DND-41 (cell line): ENCODE data around the gene FADS1.

Experiments
- ATAC-seq: fragments of 200-7000 bp; cut with Tn5 transposase; 3 replicates; pipeline ENCODE4 v1.9.1; 2021; ENCODE audit warnings: low read depth; ENCODE audit not compliant: insufficient read depth
- DNase-seq: peaks from one replicate; pipeline ENCODE4 v3.0.0-alpha.2; 2020
- H2AFZ ChIP-seq: 2 replicates; pipeline ENCODE4 v1.6.0; 2012; ENCODE audit warnings: low read depth, low read length
- H3K27ac ChIP-seq: 2 replicates; pipeline ENCODE4 v1.5.1; 2012; ENCODE audit warnings: low read length, inconsistent platforms
- H3K27me3 ChIP-seq: fragments of 200-600 bp; sonication (generic); 2 replicates; pipeline ENCODE4 v1.6.0; 2012; ENCODE audit warnings: low read length, mild to moderate bottlenecking, inconsistent platforms; ENCODE audit not compliant: insufficient read depth, poor library complexity
- H3K36me3 ChIP-seq: 2 replicates; pipeline ENCODE4 v1.5.1; 2012; ENCODE audit warnings: low read length, inconsistent platforms; ENCODE audit not compliant: insufficient read depth
- H3K4me1 ChIP-seq: 2 replicates; pipeline ENCODE4 v1.5.1; 2012; ENCODE audit warnings: mild to moderate bottlenecking, low read length; ENCODE audit not compliant: insufficient read depth
- H3K4me2 ChIP-seq: 2 replicates; pipeline ENCODE4 v1.6.0; 2012; ENCODE audit warnings: mild to moderate bottlenecking, moderate library complexity, low read length, inconsistent platforms; ENCODE audit not compliant: insufficient read depth
- H3K4me3 ChIP-seq, 2 experiments: fragments of 200-600 bp in 1 of 2; shearing (Covaris generic) in 1 of 2; 2 replicates each; pipeline ENCODE4 v1.5.1; 2012 to 2016; ENCODE audit warnings: inconsistent platforms in 2 of 2, low read length in 2 of 2, mild to moderate bottlenecking in 2 of 2, low read depth in 1 of 2, moderate library complexity in 1 of 2
- H3K79me2 ChIP-seq: 2 replicates; pipeline ENCODE4 v1.6.0; 2012; ENCODE audit warnings: low read length, inconsistent platforms; ENCODE audit not compliant: insufficient read depth
- H3K9ac ChIP-seq: 2 replicates; pipeline ENCODE4 v1.6.0; 2012; ENCODE audit warnings: low read depth, mild to moderate bottlenecking, inconsistent platforms, low read length, moderate library complexity
- H3K9me3 ChIP-seq: 2 replicates; pipeline ENCODE4 v1.5.1; 2012; ENCODE audit warnings: low read length, moderate library complexity, mild to moderate bottlenecking, inconsistent platforms; ENCODE audit not compliant: insufficient read depth, severe bottlenecking
- H4K20me1 ChIP-seq: 2 replicates; pipeline ENCODE4 v1.6.0; 2012; ENCODE audit warnings: low read length; ENCODE audit not compliant: insufficient read depth
- CTCF ChIP-seq: IDR thresholded peaks from 2 replicates; pipeline ENCODE4 v1.5.1; 2012; ENCODE audit warnings: borderline replicate concordance, low read length, moderate library complexity, mild to moderate bottlenecking; ENCODE audit not compliant: poor library complexity, severe bottlenecking; ENCODE audit errors: extremely low read depth
- EZH2 ChIP-seq: IDR thresholded peaks from 3 replicates; pipeline ENCODE4 v1.6.1; 2012; ENCODE audit warnings: borderline replicate concordance, low read depth, mild to moderate bottlenecking, moderate library complexity, low read length, inconsistent platforms; ENCODE audit not compliant: severe bottlenecking

Gene FADS1

GRCh38 chr11:61750631-61751273 is 66.1 kb downstream of the FADS1 start:
- ATAC-seq, result no peak
- TF ChIP-seq CTCF, result no peak
- TF ChIP-seq EZH2, result no peak
- no peaks in the 10 kb centered on the region for H3K79me2 ChIP-seq
- no peaks in the 10 kb centered on the region for H3K27me3 ChIP-seq
- DNase-seq, result no peak
- no peaks in the 10 kb centered on the region for H3K36me3 ChIP-seq
- H4K20me1 ChIP-seq, result peaks cover 4% of the 10 kb centered on the region
- no peak overlapping the region for H2AFZ ChIP-seq
- H3K9me3 ChIP-seq, result no peaks in the 10 kb centered on the region
- H3K4me3 ChIP-seq, result no peak overlapping the region
- H3K4me1 ChIP-seq, result no peaks in the 10 kb centered on the region
- H3K4me2 ChIP-seq, result no peak overlapping the region
- H3K9ac ChIP-seq, result no peak overlapping the region
- no peak overlapping the region for H3K27ac ChIP-seq
